ENCODE data around the gene RPH3AL. TPM values are rescaled to one million over a fixed set of nuclear protein-coding genes. Genes with fewer than 3 reads are reported as not detected.
"Not testable (repeated sequence)": the region's sequence is repeated elsewhere in the genome, so short reads cannot be mapped to it uniquely, and the experiment has no call there.

The RPH3AL gene
- total RNA-seq, 1 donor = 2.9 TPM

DNA sequence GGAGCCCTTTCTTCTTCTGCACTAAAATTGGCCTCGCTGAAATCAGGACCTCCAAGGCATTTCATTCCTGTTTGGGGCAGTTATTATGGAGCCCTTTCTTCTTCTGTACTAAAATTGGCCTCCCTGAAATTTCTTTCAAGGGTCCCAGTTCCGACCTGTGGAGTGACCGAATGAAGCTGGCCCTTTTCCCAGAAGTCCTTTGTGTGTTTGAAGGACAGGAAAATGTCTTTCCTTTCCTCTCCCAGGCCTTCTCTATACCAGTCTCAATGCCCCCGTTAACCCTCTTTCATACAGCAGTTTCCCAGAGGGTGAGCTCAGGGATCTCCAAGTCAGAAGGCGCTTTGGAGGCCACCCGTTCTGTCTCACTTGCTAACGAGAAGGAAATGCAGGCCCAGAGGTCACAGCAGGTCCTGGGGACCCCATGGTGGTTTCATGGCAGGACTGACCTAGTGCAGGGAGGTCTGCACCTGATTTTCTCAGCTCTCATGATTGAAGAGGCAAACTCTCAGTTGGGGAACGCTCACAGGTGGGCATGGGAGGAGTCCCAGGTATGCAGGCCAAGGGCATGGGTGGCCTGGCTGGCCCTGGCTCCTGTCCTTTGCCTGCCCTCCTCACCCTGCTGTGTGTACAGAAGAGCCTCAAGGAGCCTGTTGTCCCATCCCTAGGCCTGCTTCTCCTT is 134.0 kb downstream of the RPH3AL start:
- TF ChIP-seq, protein P1, sequence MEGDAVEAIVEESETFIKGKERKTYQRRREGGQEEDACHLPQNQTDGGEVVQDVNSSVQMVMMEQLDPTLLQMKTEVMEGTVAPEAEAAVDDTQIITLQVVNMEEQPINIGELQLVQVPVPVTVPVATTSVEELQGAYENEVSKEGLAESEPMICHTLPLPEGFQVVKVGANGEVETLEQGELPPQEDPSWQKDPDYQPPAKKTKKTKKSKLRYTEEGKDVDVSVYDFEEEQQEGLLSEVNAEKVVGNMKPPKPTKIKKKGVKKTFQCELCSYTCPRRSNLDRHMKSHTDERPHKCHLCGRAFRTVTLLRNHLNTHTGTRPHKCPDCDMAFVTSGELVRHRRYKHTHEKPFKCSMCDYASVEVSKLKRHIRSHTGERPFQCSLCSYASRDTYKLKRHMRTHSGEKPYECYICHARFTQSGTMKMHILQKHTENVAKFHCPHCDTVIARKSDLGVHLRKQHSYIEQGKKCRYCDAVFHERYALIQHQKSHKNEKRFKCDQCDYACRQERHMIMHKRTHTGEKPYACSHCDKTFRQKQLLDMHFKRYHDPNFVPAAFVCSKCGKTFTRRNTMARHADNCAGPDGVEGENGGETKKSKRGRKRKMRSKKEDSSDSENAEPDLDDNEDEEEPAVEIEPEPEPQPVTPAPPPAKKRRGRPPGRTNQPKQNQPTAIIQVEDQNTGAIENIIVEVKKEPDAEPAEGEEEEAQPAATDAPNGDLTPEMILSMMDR (IDR thresholded peaks at IDR 0.05; ENCODE audit: extremely low read depth, low read depth, low read length) = no peak
- Histone ChIP-seq H3K36me3 (ENCODE audit: insufficient read depth, low read length) (no peaks in the 10 kb centered on the region), H3K27ac (ENCODE audit: low read depth, low read length) (no peak overlapping the region), H3K4me3 (ENCODE audit: insufficient read depth, low read length) (no peak overlapping the region), H2AFZ (ENCODE audit: low read length) (no peak overlapping the region), H3K79me2 (ENCODE audit: insufficient read depth, low read length) (no peaks in the 10 kb centered on the region), H3K4me1 (ENCODE audit: insufficient read depth, low read length) (no peaks in the 10 kb centered on the region), H3K27me3 (ENCODE audit: insufficient read depth, low read length) (no peaks in the 10 kb centered on the region), H3K4me2 (ENCODE audit: insufficient read depth, low read length) (no peak overlapping the region), H3K9me3 (ENCODE audit: low read depth, low read length) (no peaks in the 10 kb centered on the region), H4K20me1 (ENCODE audit: insufficient read depth, low read length) (no peaks in the 10 kb centered on the region)
- DNase-seq (ENCODE audit: insufficient read length, low spot score, missing footprints) = no peak

DNA sequence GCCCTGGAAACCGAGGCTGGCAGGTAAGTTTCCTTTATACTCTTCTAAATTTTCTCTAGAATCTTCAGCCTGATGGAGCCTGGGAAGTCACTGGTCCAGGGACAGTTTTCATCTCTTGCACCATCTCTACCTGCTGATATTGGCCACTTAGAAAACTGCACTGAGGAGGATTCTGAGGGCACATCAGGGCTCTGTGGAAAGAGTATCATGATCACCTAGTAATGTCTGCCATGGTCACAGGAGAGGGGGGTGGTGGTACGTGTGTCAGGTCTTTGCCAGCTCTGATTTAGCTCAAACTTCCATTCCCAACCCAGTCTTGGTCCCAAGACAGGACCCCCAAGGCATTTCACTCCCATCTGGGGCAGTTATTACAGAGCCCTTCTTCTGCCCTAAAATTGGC is 136.0 kb downstream of the RPH3AL start:
- DNase-seq (ENCODE audit: insufficient read length, low spot score, missing footprints) = no peak
- TF ChIP-seq, protein P1 (IDR thresholded peaks at IDR 0.05; ENCODE audit: extremely low read depth, low read depth, low read length) = no peak
- H3K4me3 ChIP-seq (ENCODE audit: insufficient read depth, low read length) = no peak overlapping the region
- no peaks in the 10 kb centered on the region for H3K79me2 ChIP-seq (ENCODE audit: insufficient read depth, low read length)
- no peaks in the 10 kb centered on the region for H3K4me1 ChIP-seq (ENCODE audit: insufficient read depth, low read length)
- no peaks in the 10 kb centered on the region for H4K20me1 ChIP-seq (ENCODE audit: insufficient read depth, low read length)
- H3K4me2 ChIP-seq (ENCODE audit: insufficient read depth, low read length) = no peak overlapping the region
- H3K27ac ChIP-seq (ENCODE audit: low read depth, low read length) = no peak overlapping the region
- peak overlapping the region; percentile 60 for H2AFZ ChIP-seq (ENCODE audit: low read length)
- H3K27me3 ChIP-seq (ENCODE audit: insufficient read depth, low read length) = no peaks in the 10 kb centered on the region
- H3K9me3 ChIP-seq (ENCODE audit: low read depth, low read length) = no peaks in the 10 kb centered on the region
- no peaks in the 10 kb centered on the region for H3K36me3 ChIP-seq (ENCODE audit: insufficient read depth, low read length)

DNA sequence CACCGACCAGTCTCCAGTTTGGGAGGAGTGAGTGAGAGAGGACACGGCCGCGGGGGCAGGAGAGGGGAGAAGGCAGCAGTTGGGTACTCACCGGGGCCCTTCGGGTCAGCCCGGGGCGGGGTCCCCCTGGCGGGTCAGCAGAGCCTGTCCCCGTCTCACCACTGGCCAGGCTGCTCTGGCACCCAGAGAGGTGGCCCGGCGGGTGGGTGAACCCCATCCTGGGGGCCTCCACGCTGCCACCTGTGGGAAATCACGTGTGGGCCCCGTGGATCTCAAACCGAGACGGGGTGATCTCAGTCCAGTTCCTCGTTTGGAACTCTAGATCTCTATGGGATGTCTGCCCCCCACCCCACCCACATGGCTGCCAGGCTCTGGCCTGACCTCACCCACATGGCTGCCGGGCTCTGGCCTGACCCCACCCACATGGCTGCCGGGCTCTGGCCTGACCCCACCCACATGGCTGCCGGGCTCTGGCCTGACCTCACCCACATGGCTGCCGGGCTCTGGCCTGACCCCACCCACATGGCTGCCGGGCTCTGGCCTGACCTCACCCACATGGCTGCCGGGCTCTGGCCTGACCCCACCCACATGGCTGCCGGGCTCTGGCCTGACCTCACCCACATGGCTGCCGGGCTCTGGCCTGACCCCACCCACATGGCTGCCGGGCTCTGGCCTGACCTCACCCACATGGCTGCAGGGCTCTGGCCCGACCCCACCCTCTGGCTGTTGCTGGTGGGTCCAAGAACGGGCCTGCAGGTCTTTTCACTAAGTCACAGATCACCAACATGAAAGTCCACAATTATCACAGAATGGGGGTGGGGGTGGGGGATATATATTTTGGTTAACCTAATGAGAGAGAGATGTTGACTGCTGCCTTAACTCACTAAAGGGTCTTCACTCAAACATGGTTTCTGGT is 136.8 kb downstream of the RPH3AL start:
- peak overlapping the region; percentile 96 for H2AFZ ChIP-seq (ENCODE audit: low read length)
- DNase-seq (ENCODE audit: insufficient read length, low spot score, missing footprints) = peak; percentile 87
- not testable (repeated sequence) for H4K20me1 ChIP-seq (ENCODE audit: insufficient read depth, low read length); H3K4me1 ChIP-seq (ENCODE audit: insufficient read depth, low read length); H3K27me3 ChIP-seq (ENCODE audit: insufficient read depth, low read length); H3K9me3 ChIP-seq (ENCODE audit: low read depth, low read length); H3K79me2 ChIP-seq (ENCODE audit: insufficient read depth, low read length); H3K36me3 ChIP-seq (ENCODE audit: insufficient read depth, low read length)
- H3K27ac ChIP-seq (ENCODE audit: low read depth, low read length) = peak overlapping the region; percentile 28
- peak overlapping the region; percentile 71 for H3K4me3 ChIP-seq (ENCODE audit: insufficient read depth, low read length)
- peak overlapping the region; percentile 83 for H3K4me2 ChIP-seq (ENCODE audit: insufficient read depth, low read length)

DNA sequence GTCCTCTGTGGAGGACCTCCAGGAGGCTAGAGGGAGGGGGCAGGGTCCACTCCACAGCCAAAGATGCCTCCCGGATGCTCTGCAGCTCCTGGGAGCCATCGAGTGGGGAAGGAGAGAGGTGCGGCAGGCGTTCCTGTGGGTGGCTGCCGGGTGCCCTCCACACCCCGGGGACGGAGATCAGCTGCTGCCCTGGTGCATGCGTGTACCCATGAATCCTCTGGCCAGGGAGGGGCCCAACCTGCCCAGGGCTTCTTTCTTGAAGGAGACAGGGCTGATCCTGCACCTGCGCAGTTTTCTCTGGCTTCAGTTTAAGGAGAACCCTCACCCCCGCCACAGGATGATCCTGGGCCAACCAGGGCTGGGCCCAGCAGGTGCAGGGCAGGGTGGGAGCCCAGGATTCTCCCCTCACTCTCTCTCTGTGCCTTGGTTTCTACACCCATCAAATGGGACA is 137.7 kb downstream of the RPH3AL start:
- H2AFZ ChIP-seq (ENCODE audit: low read length) = peak overlapping the region; percentile 96
- no peak overlapping the region for H3K27ac ChIP-seq (ENCODE audit: low read depth, low read length)
- H3K36me3 ChIP-seq (ENCODE audit: insufficient read depth, low read length) = no peaks in the 10 kb centered on the region
- DNase-seq (ENCODE audit: insufficient read length, low spot score, missing footprints) = no peak
- no peaks in the 10 kb centered on the region for H3K27me3 ChIP-seq (ENCODE audit: insufficient read depth, low read length)
- no peaks in the 10 kb centered on the region for H3K9me3 ChIP-seq (ENCODE audit: low read depth, low read length)
- H3K79me2 ChIP-seq (ENCODE audit: insufficient read depth, low read length) = no peaks in the 10 kb centered on the region
- TF ChIP-seq, protein P1 (IDR thresholded peaks at IDR 0.05; ENCODE audit: extremely low read depth, low read depth, low read length) = no peak
- peak overlapping the region; percentile 71 for H3K4me3 ChIP-seq (ENCODE audit: insufficient read depth, low read length)
- H3K4me2 ChIP-seq (ENCODE audit: insufficient read depth, low read length) = peak overlapping the region; percentile 83
- no peaks in the 10 kb centered on the region for H3K4me1 ChIP-seq (ENCODE audit: insufficient read depth, low read length)
- no peaks in the 10 kb centered on the region for H4K20me1 ChIP-seq (ENCODE audit: insufficient read depth, low read length)

Measured in osteoblast (primary cell).